Measurements from ENCODE around the gene ABL2. TPM values are rescaled to one million over a fixed set of nuclear protein-coding genes. Genes with fewer than 3 reads are reported as not detected.

ABL2 gene
- total and polyA plus RNA-seq, 8 donors = 10.5 to 33.4 (median 11.6) TPM

GRCh38 chr1:179115181-179115580 lies 114.3 kb downstream of the ABL2 start:
- H3K4me3 ChIP-seq = no peak overlapping the region
- H3K9me3 ChIP-seq = no peaks in the 10 kb centered on the region
- intact Hi-C loops (cut with DNase I) = no loop called here
- ATAC-seq (no peak), DNase-seq (no peak)
- no peak for TF ChIP-seq CTCF (IDR thresholded peaks at IDR 0.05)
- no peaks in the 10 kb centered on the region for H3K4me1 ChIP-seq
- peaks cover 0 to 98% of the 10 kb centered on the region in 2 donors for H3K36me3 ChIP-seq
- no peaks in the 10 kb centered on the region for H3K27me3 ChIP-seq
- H3K27ac ChIP-seq = no peak overlapping the region

- DNase-seq = no peak
- ATAC-seq = no peak
- Histone ChIP-seq H3K9me3 (no peaks in the 10 kb centered on the region), H3K4me1 (no peaks in the 10 kb centered on the region), H3K27ac (no peak overlapping the region), H3K27me3 (no peaks in the 10 kb centered on the region), H3K36me3 (peaks cover 0 to 74% of the 10 kb centered on the region in 2 donors), H3K4me3 (no peak overlapping the region)
- intact Hi-C loops (cut with DNase I) = no loop called here
- TF ChIP-seq CTCF (IDR thresholded peaks at IDR 0.05) = no peak
Measured at GRCh38 chr1:179108644-179109043, 120.8 kb downstream of the ABL2 start.

- Histone ChIP-seq H3K4me3 (no peak overlapping the region), H3K9me3 (no peaks in the 10 kb centered on the region), H3K27me3 (no peaks in the 10 kb centered on the region), H3K4me1 (no peaks in the 10 kb centered on the region), H3K27ac (no peak overlapping the region), H3K36me3 (peaks cover 0 to 67% of the 10 kb centered on the region in 2 donors)
- intact Hi-C loops (cut with DNase I) = no loop called here
- no peak for DNase-seq
- no peak for ATAC-seq
- no peak for TF ChIP-seq CTCF (IDR thresholded peaks at IDR 0.05)
Measured at GRCh38 chr1:179107706-179108629, 121.5 kb downstream of the ABL2 start.

- intact Hi-C loops (cut with DNase I) = no loop called here
- DNase-seq (peak in 1 of 4 donors; percentile 13), ATAC-seq (peak; percentile 70)
- Histone ChIP-seq H3K9me3 (no peaks in the 10 kb centered on the region), H3K36me3 (peaks cover 0 to 59% of the 10 kb centered on the region in 2 donors), H3K4me3 (no peak overlapping the region), H3K4me1 (no peaks in the 10 kb centered on the region), H3K27me3 (no peaks in the 10 kb centered on the region), H3K27ac (no peak overlapping the region)
- peak in 1 of 2 donors; percentile 26 for TF ChIP-seq CTCF (IDR thresholded peaks at IDR 0.05)
Measured at GRCh38 chr1:179105393-179105792, 124.1 kb downstream of the ABL2 start.

- H3K36me3 ChIP-seq = peaks cover 0 to 52% of the 10 kb centered on the region in 2 donors
- intact Hi-C loops (cut with DNase I) = no loop called here
- DNase-seq (peak in 1 of 4 donors; percentile 13), ATAC-seq (no peak)
- no peak overlapping the region for H3K27ac ChIP-seq
- no peaks in the 10 kb centered on the region for H3K9me3 ChIP-seq
- no peaks in the 10 kb centered on the region for H3K4me1 ChIP-seq
- TF ChIP-seq CTCF (IDR thresholded peaks at IDR 0.05) = no peak
- no peaks in the 10 kb centered on the region for H3K27me3 ChIP-seq
- no peak overlapping the region for H3K4me3 ChIP-seq
Measured at GRCh38 chr1:179104611-179105250, 124.7 kb downstream of the ABL2 start.

Data from left lung (tissue), 10 donors.